Large intestine (tissue), 3 donors: ENCODE results near the gene ZNF407. TPM values are rescaled to one million over a fixed set of nuclear protein-coding genes. Genes with fewer than 3 reads are reported as not detected.

ENCODE experiments used
- DNase-seq, 2 donors: peaks; one replicate each; pipeline versions ENCODE4 v3.0.0 to v3.0.0-alpha.2; 2013
- H3K27ac ChIP-seq: one replicate; pipeline ENCODE4 v1.5.1; 2013; ENCODE audit warnings: low read length
- H3K27me3 ChIP-seq: 2 replicates; pipeline ENCODE4 v1.6.1; 2013; ENCODE audit warnings: low read length; ENCODE audit not compliant: control insufficient read depth, insufficient read depth
- H3K36me3 ChIP-seq: 2 replicates; pipeline ENCODE4 v1.6.1; 2013; ENCODE audit warnings: low read length; ENCODE audit not compliant: control insufficient read depth, insufficient read depth
- H3K4me1 ChIP-seq: one replicate; pipeline ENCODE4 v1.6.1; 2013; ENCODE audit warnings: low read length; ENCODE audit not compliant: control insufficient read depth, insufficient read depth
- H3K4me3 ChIP-seq: one replicate; pipeline ENCODE4 v1.5.1; 2013; ENCODE audit warnings: low read length
- H3K9me3 ChIP-seq: one replicate; pipeline ENCODE4 v1.6.1; 2013; ENCODE audit warnings: mild to moderate bottlenecking, low read depth, low read length, moderate library complexity; ENCODE audit not compliant: control insufficient read depth
- WGBS: methylation state at CpG from one replicate; pipeline ENCODE4 v1.1.5; 2013; ENCODE audit warnings: low lambda C conversion rate; ENCODE audit not compliant: insufficient coverage; 5-methylcytosine and 5-hydroxymethylcytosine counted together
- polyA plus RNA-seq: library from polyadenylated mRNA; unstranded; fragments of 120-200 nt; gene quantifications from one replicate; pipeline ENCODE4 v1.2.1, GENCODE V29; 2013

Gene ZNF407
- polyA plus RNA-seq, 1 donor: 6.6 TPM

GRCh38 chr18:74644713-74645112 is 47.0 kb downstream of the ZNF407 start:
- H3K36me3 ChIP-seq: peaks cover 5% of the 10 kb centered on the region
- H3K27ac ChIP-seq: no peak overlapping the region
- no peaks in the 10 kb centered on the region for H3K9me3 ChIP-seq
- H3K4me1 ChIP-seq: no peaks in the 10 kb centered on the region
- no peak for DNase-seq
- no peaks in the 10 kb centered on the region for H3K27me3 ChIP-seq
- H3K4me3 ChIP-seq: no peak overlapping the region

- Histone ChIP-seq H3K27ac (no peak overlapping the region), H3K9me3 (no peaks in the 10 kb centered on the region), H3K36me3 (peaks cover 5% of the 10 kb centered on the region), H3K4me3 (no peak overlapping the region), H3K27me3 (no peaks in the 10 kb centered on the region), H3K4me1 (no peaks in the 10 kb centered on the region)
- DNase-seq: no peak
- WGBS: no CpG with 5 or more reads among the region's 2 CpGs
Measured at GRCh38 chr18:74645679-74646078, 48.0 kb downstream of the ZNF407 start.

GRCh38 chr18:74651327-74652128 is 53.9 kb downstream of the ZNF407 start:
- WGBS: 78% methylated on average over 3 of the region's 8 CpGs

GRCh38 chr18:74652392-74652988 is 54.8 kb downstream of the ZNF407 start:
- H3K27me3 ChIP-seq: no peaks in the 10 kb centered on the region
- 38% methylated on average over 2 of the region's 4 CpGs for WGBS
- H3K4me3 ChIP-seq: no peak overlapping the region
- DNase-seq: peak in 1 of 2 donors; percentile 11
- no peaks in the 10 kb centered on the region for H3K9me3 ChIP-seq
- H3K4me1 ChIP-seq: no peaks in the 10 kb centered on the region
- H3K36me3 ChIP-seq: peaks cover 4% of the 10 kb centered on the region
- no peak overlapping the region for H3K27ac ChIP-seq

More at GRCh38 chr18:74651327-74652128, 53.9 kb downstream of the ZNF407 start:
- Histone ChIP-seq H3K4me1 (no peaks in the 10 kb centered on the region), H3K9me3 (no peaks in the 10 kb centered on the region), H3K27ac (no peak overlapping the region), H3K4me3 (no peak overlapping the region), H3K36me3 (peaks cover 5% of the 10 kb centered on the region), H3K27me3 (no peaks in the 10 kb centered on the region)
- no peak for DNase-seq

- Histone ChIP-seq H3K4me3 (no peak overlapping the region), H3K27ac (no peak overlapping the region), H3K9me3 (no peaks in the 10 kb centered on the region), H3K36me3 (no peaks in the 10 kb centered on the region), H3K4me1 (no peaks in the 10 kb centered on the region), H3K27me3 (no peaks in the 10 kb centered on the region)
- 93% methylated on average over 2 of the region's 2 CpGs for WGBS
- no peak for DNase-seq
Measured at GRCh38 chr18:74654638-74655037, 57.0 kb downstream of the ZNF407 start.

GRCh38 chr18:74661008-74661407 is 63.3 kb downstream of the ZNF407 start:
- no peak for DNase-seq
- no peaks in the 10 kb centered on the region for H3K27me3 ChIP-seq
- no peaks in the 10 kb centered on the region for H3K4me1 ChIP-seq
- no peak overlapping the region for H3K27ac ChIP-seq
- peaks cover 6% of the 10 kb centered on the region for H3K36me3 ChIP-seq
- WGBS: 60% methylated on average over 1 of the region's 2 CpGs
- H3K9me3 ChIP-seq: no peaks in the 10 kb centered on the region
- H3K4me3 ChIP-seq: no peak overlapping the region

GRCh38 chr18:74661691-74662090 is 64.0 kb downstream of the ZNF407 start:
- H3K36me3 ChIP-seq: peaks cover 6% of the 10 kb centered on the region
- H3K4me1 ChIP-seq: no peaks in the 10 kb centered on the region
- no CpG with 5 or more reads among the region's 6 CpGs for WGBS
- H3K27ac ChIP-seq: no peak overlapping the region
- H3K9me3 ChIP-seq: no peaks in the 10 kb centered on the region
- H3K4me3 ChIP-seq: no peak overlapping the region
- H3K27me3 ChIP-seq: no peaks in the 10 kb centered on the region
- DNase-seq: no peak

GRCh38 chr18:74662622-74663021 is 65.0 kb downstream of the ZNF407 start:
- H3K36me3 ChIP-seq: peaks cover 6% of the 10 kb centered on the region
- no peak for DNase-seq
- no peaks in the 10 kb centered on the region for H3K4me1 ChIP-seq
- H3K27ac ChIP-seq: no peak overlapping the region
- H3K27me3 ChIP-seq: no peaks in the 10 kb centered on the region
- no peaks in the 10 kb centered on the region for H3K9me3 ChIP-seq
- WGBS: no CpG with 5 or more reads among the region's 2 CpGs
- no peak overlapping the region for H3K4me3 ChIP-seq

GRCh38 chr18:74665346-74665745 is 67.7 kb downstream of the ZNF407 start:
- no CpG with 5 or more reads among the region's 4 CpGs for WGBS

GRCh38 chr18:74665905-74666304 is 68.2 kb downstream of the ZNF407 start:
- H3K4me3 ChIP-seq: no peak overlapping the region
- no peaks in the 10 kb centered on the region for H3K9me3 ChIP-seq
- no peaks in the 10 kb centered on the region for H3K4me1 ChIP-seq
- H3K27me3 ChIP-seq: no peaks in the 10 kb centered on the region
- no CpG with 5 or more reads among the region's 9 CpGs for WGBS
- peaks cover 8% of the 10 kb centered on the region for H3K36me3 ChIP-seq
- DNase-seq: no peak
- H3K27ac ChIP-seq: no peak overlapping the region

More at GRCh38 chr18:74665346-74665745, 67.7 kb downstream of the ZNF407 start:
- Histone ChIP-seq H3K27me3 (no peaks in the 10 kb centered on the region), H3K4me1 (no peaks in the 10 kb centered on the region), H3K27ac (no peak overlapping the region), H3K4me3 (no peak overlapping the region), H3K36me3 (peaks cover 8% of the 10 kb centered on the region), H3K9me3 (no peaks in the 10 kb centered on the region)
- no peak for DNase-seq
